ENCODE measurements around the gene ELOVL1. TPM values are rescaled to one million over a fixed set of nuclear protein-coding genes. Genes with fewer than 3 reads are reported as not detected.

The ELOVL1 gene
- total and polyA plus RNA-seq, 2 experiments from 2014 or later: 16.7 to 23.3 TPM

- DNase-seq (ENCODE audit: low spot score) (no peak), ATAC-seq (no peak)
- Mint-ChIP-seq H3K4me1 (peaks cover 25% of the 10 kb centered on the region), H3K4me3 (no peak overlapping the region), H3K27ac (no peak overlapping the region; the same call in 1 of the 2 replicates), H3K36me3 (ENCODE audit: low read depth) (no peaks in the 10 kb centered on the region), H3K27me3 (ENCODE audit: insufficient read depth, low read depth, poor library complexity) (peaks cover 5% of the 10 kb centered on the region), H3K9me3 (no peaks in the 10 kb centered on the region)
- Histone ChIP-seq H3K4me1 (ENCODE audit: insufficient read depth) (peaks cover 20% of the 10 kb centered on the region), H3K4me2 (no peak overlapping the region), H2AFZ (no peak overlapping the region), H4K20me1 (replicated peaks; ENCODE audit: insufficient read depth) (no peaks in the 10 kb centered on the region), H3K9me2 (ENCODE audit: insufficient read depth) (no peaks in the 10 kb centered on the region), H3K27ac (ENCODE audit: low read depth) (no peak overlapping the region), H3F3A (replicated peaks; ENCODE audit: low read depth) (peaks cover 13% of the 10 kb centered on the region; the same call in 1 of the 2 replicates), H3K27me3 (ENCODE audit: insufficient read depth) (peaks cover 16% of the 10 kb centered on the region), H3K79me2 (replicated peaks; ENCODE audit: insufficient read depth) (no peaks in the 10 kb centered on the region), H3K36me3 (ENCODE audit: insufficient read depth) (no peaks in the 10 kb centered on the region), H3K4me3 (no peak overlapping the region)
- TF ChIP-seq JUNB (IDR thresholded peaks at IDR 0.05; ENCODE audit: unreplicated experiment) (no peak), CTCF (conservative IDR thresholded peaks at IDR 0.05; ENCODE audit: low read depth in 2 of 2) (no peak), ETS1 (IDR thresholded peaks at IDR 0.05) (no peak), ZNF114 (CRISPR knock-in tag; IDR thresholded peaks at IDR 0.05) (no peak), REST (IDR thresholded peaks at IDR 0.05; ENCODE audit: unreplicated experiment) (no peak), EZH2phosphoT487 (IDR thresholded peaks at IDR 0.05; ENCODE audit: unreplicated experiment) (no peak), STAT1 (IDR thresholded peaks at IDR 0.05; ENCODE audit: unreplicated experiment) (no peak), NANOG (IDR thresholded peaks at IDR 0.05; ENCODE audit: borderline replicate concordance) (no peak)
- TF ChIP-seq, protein P1, sequence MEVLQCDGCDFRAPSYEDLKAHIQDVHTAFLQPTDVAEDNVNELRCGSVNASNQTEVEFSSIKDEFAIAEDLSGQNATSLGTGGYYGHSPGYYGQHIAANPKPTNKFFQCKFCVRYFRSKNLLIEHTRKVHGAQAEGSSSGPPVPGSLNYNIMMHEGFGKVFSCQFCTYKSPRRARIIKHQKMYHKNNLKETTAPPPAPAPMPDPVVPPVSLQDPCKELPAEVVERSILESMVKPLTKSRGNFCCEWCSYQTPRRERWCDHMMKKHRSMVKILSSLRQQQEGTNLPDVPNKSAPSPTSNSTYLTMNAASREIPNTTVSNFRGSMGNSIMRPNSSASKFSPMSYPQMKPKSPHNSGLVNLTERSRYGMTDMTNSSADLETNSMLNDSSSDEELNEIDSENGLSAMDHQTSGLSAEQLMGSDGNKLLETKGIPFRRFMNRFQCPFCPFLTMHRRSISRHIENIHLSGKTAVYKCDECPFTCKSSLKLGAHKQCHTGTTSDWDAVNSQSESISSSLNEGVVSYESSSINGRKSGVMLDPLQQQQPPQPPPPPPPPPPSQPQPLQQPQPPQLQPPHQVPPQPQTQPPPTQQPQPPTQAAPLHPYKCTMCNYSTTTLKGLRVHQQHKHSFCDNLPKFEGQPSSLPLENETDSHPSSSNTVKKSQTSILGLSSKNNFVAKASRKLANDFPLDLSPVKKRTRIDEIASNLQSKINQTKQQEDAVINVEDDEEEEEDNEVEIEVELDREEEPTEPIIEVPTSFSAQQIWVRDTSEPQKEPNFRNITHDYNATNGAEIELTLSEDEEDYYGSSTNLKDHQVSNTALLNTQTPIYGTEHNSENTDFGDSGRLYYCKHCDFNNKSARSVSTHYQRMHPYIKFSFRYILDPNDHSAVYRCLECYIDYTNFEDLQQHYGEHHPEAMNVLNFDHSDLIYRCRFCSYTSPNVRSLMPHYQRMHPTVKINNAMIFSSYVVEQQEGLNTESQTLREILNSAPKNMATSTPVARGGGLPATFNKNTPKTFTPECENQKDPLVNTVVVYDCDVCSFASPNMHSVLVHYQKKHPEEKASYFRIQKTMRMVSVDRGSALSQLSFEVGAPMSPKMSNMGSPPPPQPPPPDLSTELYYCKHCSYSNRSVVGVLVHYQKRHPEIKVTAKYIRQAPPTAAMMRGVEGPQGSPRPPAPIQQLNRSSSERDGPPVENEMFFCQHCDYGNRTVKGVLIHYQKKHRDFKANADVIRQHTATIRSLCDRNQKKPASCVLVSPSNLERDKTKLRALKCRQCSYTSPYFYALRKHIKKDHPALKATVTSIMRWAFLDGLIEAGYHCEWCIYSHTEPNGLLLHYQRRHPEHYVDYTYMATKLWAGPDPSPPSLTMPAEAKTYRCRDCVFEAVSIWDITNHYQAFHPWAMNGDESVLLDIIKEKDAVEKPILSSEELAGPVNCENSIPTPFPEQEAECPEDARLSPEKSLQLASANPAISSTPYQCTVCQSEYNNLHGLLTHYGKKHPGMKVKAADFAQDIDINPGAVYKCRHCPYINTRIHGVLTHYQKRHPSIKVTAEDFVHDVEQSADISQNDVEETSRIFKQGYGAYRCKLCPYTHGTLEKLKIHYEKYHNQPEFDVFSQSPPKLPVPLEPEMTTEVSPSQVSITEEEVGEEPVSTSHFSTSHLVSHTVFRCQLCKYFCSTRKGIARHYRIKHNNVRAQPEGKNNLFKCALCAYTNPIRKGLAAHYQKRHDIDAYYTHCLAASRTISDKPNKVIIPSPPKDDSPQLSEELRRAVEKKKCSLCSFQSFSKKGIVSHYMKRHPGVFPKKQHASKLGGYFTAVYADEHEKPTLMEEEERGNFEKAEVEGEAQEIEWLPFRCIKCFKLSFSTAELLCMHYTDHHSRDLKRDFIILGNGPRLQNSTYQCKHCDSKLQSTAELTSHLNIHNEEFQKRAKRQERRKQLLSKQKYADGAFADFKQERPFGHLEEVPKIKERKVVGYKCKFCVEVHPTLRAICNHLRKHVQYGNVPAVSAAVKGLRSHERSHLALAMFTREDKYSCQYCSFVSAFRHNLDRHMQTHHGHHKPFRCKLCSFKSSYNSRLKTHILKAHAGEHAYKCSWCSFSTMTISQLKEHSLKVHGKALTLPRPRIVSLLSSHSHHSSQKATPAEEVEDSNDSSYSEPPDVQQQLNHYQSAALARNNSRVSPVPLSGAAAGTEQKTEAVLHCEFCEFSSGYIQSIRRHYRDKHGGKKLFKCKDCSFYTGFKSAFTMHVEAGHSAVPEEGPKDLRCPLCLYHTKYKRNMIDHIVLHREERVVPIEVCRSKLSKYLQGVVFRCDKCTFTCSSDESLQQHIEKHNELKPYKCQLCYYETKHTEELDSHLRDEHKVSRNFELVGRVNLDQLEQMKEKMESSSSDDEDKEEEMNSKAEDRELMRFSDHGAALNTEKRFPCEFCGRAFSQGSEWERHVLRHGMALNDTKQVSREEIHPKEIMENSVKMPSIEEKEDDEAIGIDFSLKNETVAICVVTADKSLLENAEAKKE (CRISPR knock-in tag; IDR thresholded peaks at IDR 0.05): no peak
Measured at GRCh38 chr1:43351421-43352350, 16.1 kb downstream of the ELOVL1 start.

Measured in GM23338 (cell line).